H1 (cell line): Measurements from ENCODE around the gene RASD1. TPM values are rescaled to one million over a fixed set of nuclear protein-coding genes. Genes with fewer than 3 reads are reported as not detected.

Experiments
- CTCF ChIA-PET: fragments of 300-600 bp; sonication (Branson Sonifier 250); formaldehyde crosslinking; loops from one replicate; lab custom pipeline; 2021; ENCODE audit not compliant: partially characterized antibody; lab: Charles Lee
- POLR2A ChIA-PET: fragments of 300-600 bp; sonication (Branson Sonifier 250); formaldehyde crosslinking; loops from one replicate; lab custom pipeline; 2021; ENCODE audit warnings: inconsistent platforms; ENCODE audit not compliant: partially characterized antibody; lab: Charles Lee
- DNase-seq, 2 experiments: peaks; one replicate each; pipeline versions ENCODE4 v3.0.0 to v3.0.0-alpha.2; 2010 to 2022; ENCODE audit warnings: low spot score in 2 of 2, low read depth in 1 of 2, mixed read lengths in 1 of 2
- FAIRE-seq: peaks from 2 replicates; lab custom pipeline; 2011; peaks lifted over from hg19 to GRCh38; lab: Jason Lieb, UNC
- H2AFZ ChIP-seq: 2 replicates; pipeline ENCODE4 v1.8.1; 2012; ENCODE audit warnings: low read length, inconsistent platforms
- H2AK5ac ChIP-seq: 2 replicates; pipeline ENCODE4 v1.6.1; 2013; ENCODE audit warnings: low read depth, low read length
- H2BK120ac ChIP-seq: replicated peaks from 2 replicates; pipeline ENCODE3; 2013; ENCODE audit warnings: low read depth, low read length, inconsistent platforms
- H2BK12ac ChIP-seq: 2 replicates; pipeline ENCODE4 v1.6.1; 2013; ENCODE audit warnings: low read depth, low read length
- H2BK15ac ChIP-seq: 2 replicates; pipeline ENCODE4 v1.6.1; 2013; ENCODE audit warnings: low read length
- H2BK20ac ChIP-seq: 2 replicates; pipeline ENCODE4 v1.6.1; 2013; ENCODE audit warnings: low read length
- H2BK5ac ChIP-seq: 2 replicates; pipeline ENCODE4 v1.6.1; 2013; ENCODE audit warnings: low read depth, low read length
- H3K14ac ChIP-seq: 2 replicates; pipeline ENCODE4 v1.6.1; 2013; ENCODE audit warnings: inconsistent platforms; ENCODE audit not compliant: insufficient read length
- H3K18ac ChIP-seq: 2 replicates; pipeline ENCODE4 v1.6.1; 2013; ENCODE audit warnings: low read length; ENCODE audit errors: extremely low read depth
- H3K23ac ChIP-seq: 2 replicates; pipeline ENCODE4 v1.6.1; 2013; ENCODE audit warnings: inconsistent platforms; ENCODE audit not compliant: insufficient read length
- H3K23me2 ChIP-seq: 2 replicates; pipeline ENCODE4 v1.6.1; 2013; ENCODE audit warnings: low read depth, low read length
- H3K27ac ChIP-seq: 2 replicates; pipeline ENCODE4 v1.6.1; 2011; ENCODE audit warnings: low read depth, low read length, inconsistent platforms
- H3K27me3 ChIP-seq, 4 experiments: replicated peaks in 1 of 4; 1 replicate in 1 of 4; 2 replicates in 3 of 4; pipeline versions ENCODE4 v1.6.1 to v1.8.1; 2011 to 2013; ENCODE audit warnings: low read length in 3 of 4, mild to moderate bottlenecking in 3 of 4, inconsistent platforms in 2 of 4, mixed read lengths in 2 of 4, moderate library complexity in 1 of 4; ENCODE audit not compliant: control insufficient read depth in 3 of 4, insufficient read depth in 3 of 4; ENCODE audit errors: extremely low read depth in 1 of 4
- H3K36me3 ChIP-seq, 4 experiments: 2 replicates each; pipeline versions ENCODE4 v1.6.1 to v1.8.1; 2011 to 2013; ENCODE audit warnings: mild to moderate bottlenecking in 4 of 4, low read length in 3 of 4, moderate library complexity in 2 of 4, control low read depth in 1 of 4, inconsistent platforms in 1 of 4; ENCODE audit not compliant: insufficient read depth in 4 of 4, control insufficient read depth in 2 of 4
- H3K4ac ChIP-seq: replicated peaks from 2 replicates; pipeline ENCODE3; 2013; ENCODE audit warnings: low read length, low read depth, mixed read lengths, inconsistent platforms; ENCODE audit not compliant: insufficient read length
- H3K4me1 ChIP-seq, 4 experiments: replicated peaks in 1 of 4; 1 replicate in 1 of 4; 2 replicates in 3 of 4; pipeline versions ENCODE4 v1.6.1 to v1.8.1; 2011 to 2013; ENCODE audit warnings: low read length in 3 of 4, inconsistent platforms in 2 of 4, mixed read lengths in 1 of 4; ENCODE audit not compliant: insufficient read depth in 4 of 4, control insufficient read depth in 3 of 4
- H3K4me2 ChIP-seq, 2 experiments: 2 replicates each; pipeline versions ENCODE4 v1.6.1 to v1.8.1; 2011 to 2013; ENCODE audit warnings: low read depth in 2 of 2, low read length in 2 of 2, control low read depth in 1 of 2, inconsistent platforms in 1 of 2, mild to moderate bottlenecking in 1 of 2; ENCODE audit not compliant: insufficient read depth in 1 of 2
- H3K4me3 ChIP-seq, 4 experiments: fragments of 200-600, 300-600 bp in 1 of 4; sonication (generic), shearing (Covaris generic), sonication (Bioruptor Twin) in 1 of 4; 2 replicates each; pipeline versions ENCODE4 v1.5.1 to v1.8.1; 2011 to 2016; ENCODE audit warnings: low read length in 4 of 4, low read depth in 3 of 4, control low read depth in 2 of 4, inconsistent platforms in 2 of 4, mild to moderate bottlenecking in 2 of 4, mixed read lengths in 1 of 4, moderate library complexity in 1 of 4; ENCODE audit not compliant: insufficient read depth in 2 of 4; ENCODE audit errors: extremely low read depth in 1 of 4
- H3K56ac ChIP-seq: replicated peaks from 2 replicates; pipeline ENCODE3; 2013; ENCODE audit warnings: low read depth, mild to moderate bottlenecking, mixed read lengths, low read length, inconsistent platforms; ENCODE audit not compliant: insufficient read length
- H3K79me1 ChIP-seq: 2 replicates; pipeline ENCODE4 v1.6.1; 2013; ENCODE audit warnings: low read depth, low read length, control low read depth
- H3K79me2 ChIP-seq, 2 experiments: 2 replicates each; pipeline versions ENCODE4 v1.6.1 to v1.8.1; 2012 to 2013; ENCODE audit warnings: low read length in 2 of 2, mild to moderate bottlenecking in 2 of 2, inconsistent platforms in 1 of 2; ENCODE audit not compliant: insufficient read depth in 2 of 2, control insufficient read depth in 1 of 2
- H3K9ac ChIP-seq, 4 experiments: replicated peaks in 1 of 4; 1 replicate in 1 of 4; 2 replicates in 3 of 4; pipeline versions ENCODE4 v1.6.1 to v1.8.1; 2011 to 2013; ENCODE audit warnings: low read depth in 3 of 4, low read length in 3 of 4, control low read depth in 2 of 4, mild to moderate bottlenecking in 2 of 4, moderate library complexity in 2 of 4, inconsistent platforms in 1 of 4; ENCODE audit errors: extremely low read depth in 1 of 4
- H3K9me3 ChIP-seq, 2 experiments: 2 replicates each; pipeline versions ENCODE4 v1.6.1 to v1.8.1; 2012 to 2013; ENCODE audit warnings: mild to moderate bottlenecking in 2 of 2, moderate library complexity in 2 of 2, control low read depth in 1 of 2, inconsistent platforms in 1 of 2, low read depth in 1 of 2, low read length in 1 of 2, mixed read lengths in 1 of 2; ENCODE audit not compliant: insufficient read depth in 2 of 2
- H4K20me1 ChIP-seq, 2 experiments: replicated peaks in 1 of 2; 2 replicates each; pipeline versions ENCODE3 to v1.8.1; 2011 to 2013; ENCODE audit warnings: inconsistent platforms in 2 of 2, low read length in 2 of 2, mild to moderate bottlenecking in 1 of 2; ENCODE audit not compliant: insufficient read depth in 2 of 2, control insufficient read depth in 1 of 2
- H4K5ac ChIP-seq: 2 replicates; pipeline ENCODE4 v1.6.1; 2013; ENCODE audit warnings: low read length, low read depth, mixed read lengths, inconsistent platforms; ENCODE audit not compliant: insufficient read length
- H4K8ac ChIP-seq: 2 replicates; pipeline ENCODE4 v1.8.0; 2013; ENCODE audit warnings: mild to moderate bottlenecking, moderate library complexity, low read length, inconsistent platforms; ENCODE audit not compliant: insufficient read depth; ENCODE audit errors: extremely low read depth
- H4K91ac ChIP-seq: replicated peaks from 2 replicates; pipeline ENCODE3; 2013; ENCODE audit warnings: low read length, mixed read lengths, inconsistent platforms; ENCODE audit not compliant: insufficient read length
- POLR2AphosphoS5 ChIP-seq: IDR thresholded peaks from 2 replicates; pipeline ENCODE4 v1.6.1; 2011; ENCODE audit warnings: low read depth, low read length
- RNF2 ChIP-seq: fragments of 200-900, 300-1000 bp; sonication (generic); IDR thresholded peaks from 2 replicates; pipeline ENCODE4 v1.7.1; 2016; ENCODE audit warnings: borderline replicate concordance, low read depth, mild to moderate bottlenecking, antibody characterized with exemption, low read length; ENCODE audit not compliant: poor library complexity, severe bottlenecking; ENCODE audit errors: missing control alignments
- WGBS, 2 experiments: shearing (Covaris generic) in 1 of 2; methylation state at CpG; one replicate each; pipeline versions ENCODE4 v1.1.6 to v1.1.7; 2013 to 2015; ENCODE audit warnings: low lambda C conversion rate in 2 of 2, mixed read lengths in 2 of 2, inconsistent platforms in 1 of 2, low coverage in 1 of 2, missing lambda C conversion rate in 1 of 2; ENCODE audit not compliant: insufficient replicate concordance in 2 of 2, insufficient coverage in 1 of 2, insufficient read length in 1 of 2; ENCODE audit errors: extremely low coverage in 1 of 2, missing lambda C conversion rate in 1 of 2; 5-methylcytosine and 5-hydroxymethylcytosine counted together
- polyA plus RNA-seq, 7 experiments: library from polyadenylated mRNA; depleted of rRNA in 3 of 7; stranded (reverse) in 5 of 7; unstranded in 2 of 7; fragments of >200 nt in 5 of 7; fragments of 200-250 nt in 2 of 7; gene quantifications; 1 replicate in 5 of 7; 2 replicates in 1 of 7; 4 replicates in 1 of 7; pipeline versions ENCODE4 v1.2.1 to v1.2.3, GENCODE V29; 2011 to 2013; ENCODE audit warnings: missing spikeins in 2 of 7, mixed read lengths in 2 of 7
- total RNA-seq: library from RNA; stranded (reverse); fragmentation: NEBNext Ultra II Directional; extraction: Animal tissue kit (Norgen Biotek cat#: 25700); gene quantifications from 2 replicates; pipeline ENCODE4 v1.2.1, GENCODE V29; 2021

RASD1 gene
- total and polyA plus RNA-seq, 2 of the 8 experiments (the other 6 are each of a cell fraction or from before 2014, with no cell fraction given): 2.3 to 2.6 TPM

DNA sequence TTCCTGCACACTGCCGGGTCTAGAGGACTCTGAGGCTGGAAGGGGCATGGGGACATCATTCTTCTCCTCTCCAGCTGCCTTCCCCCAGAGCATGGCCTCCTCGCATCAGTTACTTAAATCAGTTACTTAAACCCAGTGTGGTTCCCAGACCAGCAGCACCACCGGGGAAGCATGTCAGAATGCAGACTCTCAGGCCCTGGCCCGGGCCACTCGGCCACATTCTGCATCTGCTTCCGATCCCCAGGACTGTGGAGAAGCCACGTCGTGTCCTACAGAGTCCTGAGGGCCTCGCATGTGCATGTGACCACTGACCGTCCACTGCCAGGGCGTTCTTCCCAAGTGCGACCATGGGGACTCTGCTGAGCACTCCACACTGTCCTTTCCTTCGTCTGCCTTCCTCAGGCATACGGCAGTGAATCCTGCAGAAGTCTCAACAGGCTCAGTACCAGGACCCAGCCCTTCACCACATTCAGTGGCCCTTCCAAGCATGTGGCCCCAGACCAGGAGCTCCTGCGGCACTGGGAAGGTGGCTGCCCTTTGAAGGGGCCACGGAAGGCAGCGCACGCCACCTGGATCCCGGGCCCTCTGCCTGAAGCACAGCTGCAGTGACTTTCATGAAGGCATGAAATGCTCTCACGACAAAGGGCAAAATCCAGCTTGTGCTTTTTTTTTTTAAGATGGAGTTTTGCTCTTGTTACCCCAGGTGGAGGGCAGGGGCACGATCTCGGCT is 46.9 kb upstream of the RASD1 start:
- H3K36me3 ChIP-seq: no peaks in the 10 kb centered on the region
- H3K4ac ChIP-seq: no peak overlapping the region
- H2AFZ ChIP-seq: no peak overlapping the region
- peaks cover 0 to 4% of the 10 kb centered on the region in 2 experiments for H4K20me1 ChIP-seq
- H2BK12ac ChIP-seq: no peak overlapping the region
- H3K27ac ChIP-seq: no peak overlapping the region
- H3K56ac ChIP-seq: no peak overlapping the region
- no peak overlapping the region for H3K18ac ChIP-seq
- H2BK20ac ChIP-seq: no peak overlapping the region
- no peak overlapping the region for H3K4me3 ChIP-seq
- no peak overlapping the region for H3K23ac ChIP-seq
- H3K4me1 ChIP-seq: no peaks in the 10 kb centered on the region; a peak in 1 of 7 replicates
- ChIA-PET POLR2A (no interaction called here), CTCF (interaction anchor here (0.5 to 1.8 kb wide), 6 partner anchors 12 to 226 kb away, joined by 3 to 11 read pairs (median 4); no protein-coding TSS in a partner anchor)
- H2BK15ac ChIP-seq: no peak overlapping the region
- H4K5ac ChIP-seq: no peak overlapping the region
- no peak overlapping the region for H3K14ac ChIP-seq
- H3K9me3 ChIP-seq: no peaks in the 10 kb centered on the region
- no peak overlapping the region for H3K4me2 ChIP-seq
- no peaks in the 10 kb centered on the region for H3K23me2 ChIP-seq
- no peaks in the 10 kb centered on the region for H3K27me3 ChIP-seq
- no peak overlapping the region for H2AK5ac ChIP-seq
- no peaks in the 10 kb centered on the region for H3K79me1 ChIP-seq
- H4K8ac ChIP-seq: no peak overlapping the region; the same call in 1 of the 2 replicates
- H2BK5ac ChIP-seq: no peak overlapping the region; the same call in 1 of the 2 replicates
- no peak for FAIRE-seq
- TF ChIP-seq POLR2AphosphoS5 (no peak), RNF2 (no peak)
- no peak overlapping the region for H3K9ac ChIP-seq
- H3K79me2 ChIP-seq: no peaks in the 10 kb centered on the region
- 93% methylated on average over 22 of the region's 22 CpGs; no CpG with 5 or more reads in 1 of the 2 experiments for WGBS, 2 experiments
- H2BK120ac ChIP-seq: no peak overlapping the region
- no peak for DNase-seq
- no peak overlapping the region for H4K91ac ChIP-seq
